ENCODE results near the gene PREX1.

The PREX1 gene

DNA sequence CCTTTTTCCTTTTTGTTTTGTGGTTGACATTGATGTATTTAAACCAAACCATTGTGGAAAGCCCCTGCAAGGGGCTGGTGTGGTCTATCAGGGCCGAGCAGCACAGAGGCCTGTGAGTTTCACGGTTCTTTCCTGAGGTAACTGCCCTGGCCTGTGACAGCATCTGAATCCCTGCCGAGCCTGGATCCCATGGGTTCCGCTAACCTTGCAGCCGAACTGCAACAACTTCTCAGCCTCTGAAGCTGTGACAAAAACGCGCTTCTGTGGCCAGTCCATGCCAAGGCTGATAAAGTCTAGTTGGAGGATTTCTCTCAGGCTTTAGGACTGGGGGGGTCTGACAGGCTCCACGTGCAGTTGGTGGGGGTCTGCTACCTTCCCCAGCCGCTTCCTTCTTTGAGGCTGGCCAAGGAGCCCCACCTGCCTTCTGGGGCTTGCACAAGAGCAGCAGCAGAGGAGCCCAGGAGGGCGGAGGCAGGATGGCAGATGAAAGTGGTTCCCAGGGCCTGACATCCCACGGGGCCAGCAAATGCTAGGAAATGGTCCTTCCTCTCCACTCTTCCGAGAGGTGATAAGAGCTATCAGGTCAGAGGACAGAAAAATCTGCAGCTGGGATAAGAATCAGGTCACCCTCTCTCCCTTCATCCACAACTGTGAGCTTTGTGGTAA lies 150.9 kb downstream of the PREX1 start:
- no peak for ATAC-seq
- TF ChIP-seq SNAI2 (CRISPR knock-in tag; IDR thresholded peaks at IDR 0.05) = no peak

DNA sequence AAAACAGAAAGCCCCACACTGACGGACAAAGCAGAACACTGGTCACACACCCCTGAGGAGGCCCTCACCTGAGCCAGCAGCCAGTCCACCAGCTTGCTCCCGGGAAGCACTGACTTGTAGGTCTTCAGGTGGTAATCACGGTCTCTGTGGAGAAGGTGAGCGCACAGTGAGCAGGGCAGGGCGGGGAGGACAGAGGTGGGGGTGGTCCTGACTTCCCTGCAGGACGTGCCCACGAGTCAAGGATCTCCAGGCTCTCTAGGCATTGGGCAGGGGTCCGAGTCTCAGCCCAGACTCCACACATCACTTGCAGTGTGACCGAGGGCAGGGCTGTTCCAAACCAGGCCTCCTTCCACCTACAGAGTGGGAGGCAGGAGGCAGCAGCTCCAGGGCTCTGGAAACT lies 151.7 kb downstream of the PREX1 start:
- ATAC-seq = no peak
- no peak for TF ChIP-seq ZFP30 (CRISPR knock-in tag; IDR thresholded peaks at IDR 0.05)
- TF ChIP-seq ZNF8 (CRISPR knock-in tag; IDR thresholded peaks at IDR 0.05) = no peak
- TF ChIP-seq, protein P1, sequence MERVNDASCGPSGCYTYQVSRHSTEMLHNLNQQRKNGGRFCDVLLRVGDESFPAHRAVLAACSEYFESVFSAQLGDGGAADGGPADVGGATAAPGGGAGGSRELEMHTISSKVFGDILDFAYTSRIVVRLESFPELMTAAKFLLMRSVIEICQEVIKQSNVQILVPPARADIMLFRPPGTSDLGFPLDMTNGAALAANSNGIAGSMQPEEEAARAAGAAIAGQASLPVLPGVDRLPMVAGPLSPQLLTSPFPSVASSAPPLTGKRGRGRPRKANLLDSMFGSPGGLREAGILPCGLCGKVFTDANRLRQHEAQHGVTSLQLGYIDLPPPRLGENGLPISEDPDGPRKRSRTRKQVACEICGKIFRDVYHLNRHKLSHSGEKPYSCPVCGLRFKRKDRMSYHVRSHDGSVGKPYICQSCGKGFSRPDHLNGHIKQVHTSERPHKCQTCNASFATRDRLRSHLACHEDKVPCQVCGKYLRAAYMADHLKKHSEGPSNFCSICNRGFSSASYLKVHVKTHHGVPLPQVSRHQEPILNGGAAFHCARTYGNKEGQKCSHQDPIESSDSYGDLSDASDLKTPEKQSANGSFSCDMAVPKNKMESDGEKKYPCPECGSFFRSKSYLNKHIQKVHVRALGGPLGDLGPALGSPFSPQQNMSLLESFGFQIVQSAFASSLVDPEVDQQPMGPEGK (CRISPR knock-in tag; IDR thresholded peaks at IDR 0.05; ENCODE audit: borderline replicate concordance) = no peak
- TF ChIP-seq ZC3H10 (CRISPR knock-in tag; IDR thresholded peaks at IDR 0.05) = no peak
- no peak for TF ChIP-seq CSDC2 (CRISPR knock-in tag; IDR thresholded peaks at IDR 0.05)
- no peak for TF ChIP-seq ARNTL (CRISPR knock-in tag; IDR thresholded peaks at IDR 0.05; ENCODE audit: borderline replicate concordance, low read depth)
- TF ChIP-seq SNAI2 (CRISPR knock-in tag; IDR thresholded peaks at IDR 0.05) = no peak
- TF ChIP-seq ISL1 (CRISPR knock-in tag; IDR thresholded peaks at IDR 0.05) = no peak

DNA sequence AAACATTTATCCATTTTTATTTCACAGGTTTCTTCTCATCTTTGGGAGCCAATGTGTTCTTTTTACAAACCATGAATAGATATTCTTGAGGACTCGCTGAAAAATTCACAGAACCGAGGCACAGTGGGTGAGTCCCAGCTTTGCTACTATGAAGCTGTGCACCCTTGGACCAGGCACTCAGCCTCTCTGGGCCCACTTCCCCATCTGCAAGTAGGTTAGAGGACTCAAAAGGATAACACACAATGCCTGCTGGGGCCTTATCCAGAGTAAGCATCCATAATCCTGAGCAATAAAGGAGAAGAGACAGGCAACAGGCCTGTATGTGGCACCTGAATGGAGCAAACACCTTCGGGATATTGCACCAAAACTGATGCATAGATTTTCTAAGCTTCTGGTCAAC lies 153.3 kb downstream of the PREX1 start:
- ATAC-seq = no peak
- TF ChIP-seq, protein P2, sequence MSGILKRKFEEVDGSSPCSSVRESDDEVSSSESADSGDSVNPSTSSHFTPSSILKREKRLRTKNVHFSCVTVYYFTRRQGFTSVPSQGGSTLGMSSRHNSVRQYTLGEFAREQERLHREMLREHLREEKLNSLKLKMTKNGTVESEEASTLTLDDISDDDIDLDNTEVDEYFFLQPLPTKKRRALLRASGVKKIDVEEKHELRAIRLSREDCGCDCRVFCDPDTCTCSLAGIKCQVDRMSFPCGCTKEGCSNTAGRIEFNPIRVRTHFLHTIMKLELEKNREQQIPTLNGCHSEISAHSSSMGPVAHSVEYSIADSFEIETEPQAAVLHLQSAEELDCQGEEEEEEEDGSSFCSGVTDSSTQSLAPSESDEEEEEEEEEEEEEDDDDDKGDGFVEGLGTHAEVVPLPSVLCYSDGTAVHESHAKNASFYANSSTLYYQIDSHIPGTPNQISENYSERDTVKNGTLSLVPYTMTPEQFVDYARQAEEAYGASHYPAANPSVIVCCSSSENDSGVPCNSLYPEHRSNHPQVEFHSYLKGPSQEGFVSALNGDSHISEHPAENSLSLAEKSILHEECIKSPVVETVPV (CRISPR knock-in tag; IDR thresholded peaks at IDR 0.05) = no peak

DNA sequence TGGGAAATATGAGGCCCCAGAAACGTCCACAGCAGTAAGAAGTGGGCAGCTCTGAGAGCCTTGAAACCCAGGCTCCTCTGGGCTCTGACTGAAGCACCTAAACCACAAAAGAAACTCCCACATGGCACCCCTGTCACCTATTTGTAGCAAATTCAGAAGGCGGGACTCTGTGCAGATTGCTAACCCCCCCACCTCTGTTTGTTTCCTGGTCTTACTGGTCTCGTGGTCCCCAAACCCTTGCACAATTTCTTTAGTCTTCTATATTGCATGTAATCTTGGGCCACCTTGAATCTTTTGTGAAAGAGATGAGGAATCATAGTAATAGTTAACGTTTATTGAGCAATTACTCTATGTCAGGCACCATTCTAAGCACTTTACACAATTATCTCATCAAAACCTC lies 154.3 kb downstream of the PREX1 start:
- no peak for ATAC-seq
- TF ChIP-seq PPARA (CRISPR knock-in tag; IDR thresholded peaks at IDR 0.05; ENCODE audit: borderline replicate concordance) (no peak), OSR1 (CRISPR knock-in tag; IDR thresholded peaks at IDR 0.05) (no peak), TOX (CRISPR knock-in tag; IDR thresholded peaks at IDR 0.05; ENCODE audit: borderline replicate concordance) (no peak), ESRRG (CRISPR knock-in tag; IDR thresholded peaks at IDR 0.05) (no peak), ZC3H10 (CRISPR knock-in tag; IDR thresholded peaks at IDR 0.05) (no peak), BACH2 (CRISPR knock-in tag; IDR thresholded peaks at IDR 0.05; ENCODE audit: borderline replicate concordance) (no peak), ZNF8 (CRISPR knock-in tag; IDR thresholded peaks at IDR 0.05) (no peak), ZFP30 (CRISPR knock-in tag; IDR thresholded peaks at IDR 0.05) (no peak)
- TF ChIP-seq, protein P3, sequence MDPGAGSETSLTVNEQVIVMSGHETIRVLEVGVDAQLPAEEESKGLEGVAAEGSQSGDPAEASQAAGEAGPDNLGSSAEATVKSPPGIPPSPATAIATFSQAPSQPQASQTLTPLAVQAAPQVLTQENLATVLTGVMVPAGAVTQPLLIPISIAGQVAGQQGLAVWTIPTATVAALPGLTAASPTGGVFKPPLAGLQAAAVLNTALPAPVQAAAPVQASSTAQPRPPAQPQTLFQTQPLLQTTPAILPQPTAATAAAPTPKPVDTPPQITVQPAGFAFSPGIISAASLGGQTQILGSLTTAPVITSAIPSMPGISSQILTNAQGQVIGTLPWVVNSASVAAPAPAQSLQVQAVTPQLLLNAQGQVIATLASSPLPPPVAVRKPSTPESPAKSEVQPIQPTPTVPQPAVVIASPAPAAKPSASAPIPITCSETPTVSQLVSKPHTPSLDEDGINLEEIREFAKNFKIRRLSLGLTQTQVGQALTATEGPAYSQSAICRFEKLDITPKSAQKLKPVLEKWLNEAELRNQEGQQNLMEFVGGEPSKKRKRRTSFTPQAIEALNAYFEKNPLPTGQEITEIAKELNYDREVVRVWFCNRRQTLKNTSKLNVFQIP (CRISPR knock-in tag; IDR thresholded peaks at IDR 0.05; ENCODE audit: borderline replicate concordance, low read depth) = no peak
- TF ChIP-seq, protein P4, sequence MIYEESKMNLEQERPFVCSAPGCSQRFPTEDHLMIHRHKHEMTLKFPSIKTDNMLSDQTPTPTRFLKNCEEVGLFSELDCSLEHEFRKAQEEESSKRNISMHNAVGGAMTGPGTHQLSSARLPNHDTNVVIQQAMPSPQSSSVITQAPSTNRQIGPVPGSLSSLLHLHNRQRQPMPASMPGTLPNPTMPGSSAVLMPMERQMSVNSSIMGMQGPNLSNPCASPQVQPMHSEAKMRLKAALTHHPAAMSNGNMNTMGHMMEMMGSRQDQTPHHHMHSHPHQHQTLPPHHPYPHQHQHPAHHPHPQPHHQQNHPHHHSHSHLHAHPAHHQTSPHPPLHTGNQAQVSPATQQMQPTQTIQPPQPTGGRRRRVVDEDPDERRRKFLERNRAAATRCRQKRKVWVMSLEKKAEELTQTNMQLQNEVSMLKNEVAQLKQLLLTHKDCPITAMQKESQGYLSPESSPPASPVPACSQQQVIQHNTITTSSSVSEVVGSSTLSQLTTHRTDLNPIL (CRISPR knock-in tag; IDR thresholded peaks at IDR 0.05; ENCODE audit: low read depth) = no peak

DNA sequence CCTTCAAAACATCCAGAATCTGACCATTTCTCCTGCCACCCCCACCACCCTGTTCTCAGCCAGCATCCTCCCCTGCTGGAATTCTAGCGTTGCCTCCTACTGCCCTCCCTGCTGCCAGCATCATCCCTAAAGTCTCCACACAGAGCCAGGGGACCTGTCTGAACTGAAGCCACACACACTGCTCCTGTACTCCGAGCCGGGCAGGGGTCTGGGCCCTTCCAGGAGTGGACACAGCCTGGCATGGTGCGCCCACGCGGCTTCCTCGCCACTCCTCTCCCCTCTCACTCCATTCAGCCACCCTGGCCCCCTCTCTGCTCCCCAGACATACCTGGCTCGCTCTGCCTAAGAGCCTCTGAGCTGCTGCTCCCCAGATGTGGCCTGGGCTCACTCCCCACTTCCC lies 155.5 kb downstream of the PREX1 start:
- no peak for ATAC-seq
- TF ChIP-seq, protein P2 (CRISPR knock-in tag; IDR thresholded peaks at IDR 0.05) = no peak
- TF ChIP-seq ZFP30 (CRISPR knock-in tag; IDR thresholded peaks at IDR 0.05) (no peak), TOX (CRISPR knock-in tag; IDR thresholded peaks at IDR 0.05; ENCODE audit: borderline replicate concordance) (no peak), BACH2 (CRISPR knock-in tag; IDR thresholded peaks at IDR 0.05; ENCODE audit: borderline replicate concordance) (no peak), ZC3H10 (CRISPR knock-in tag; IDR thresholded peaks at IDR 0.05) (no peak), SNAI2 (CRISPR knock-in tag; IDR thresholded peaks at IDR 0.05) (no peak), ZNF8 (CRISPR knock-in tag; IDR thresholded peaks at IDR 0.05) (no peak)
- TF ChIP-seq, protein P1 (CRISPR knock-in tag; IDR thresholded peaks at IDR 0.05; ENCODE audit: borderline replicate concordance) = no peak
- TF ChIP-seq, protein P3 (CRISPR knock-in tag; IDR thresholded peaks at IDR 0.05; ENCODE audit: borderline replicate concordance, low read depth) = no peak
- TF ChIP-seq, protein P5, sequence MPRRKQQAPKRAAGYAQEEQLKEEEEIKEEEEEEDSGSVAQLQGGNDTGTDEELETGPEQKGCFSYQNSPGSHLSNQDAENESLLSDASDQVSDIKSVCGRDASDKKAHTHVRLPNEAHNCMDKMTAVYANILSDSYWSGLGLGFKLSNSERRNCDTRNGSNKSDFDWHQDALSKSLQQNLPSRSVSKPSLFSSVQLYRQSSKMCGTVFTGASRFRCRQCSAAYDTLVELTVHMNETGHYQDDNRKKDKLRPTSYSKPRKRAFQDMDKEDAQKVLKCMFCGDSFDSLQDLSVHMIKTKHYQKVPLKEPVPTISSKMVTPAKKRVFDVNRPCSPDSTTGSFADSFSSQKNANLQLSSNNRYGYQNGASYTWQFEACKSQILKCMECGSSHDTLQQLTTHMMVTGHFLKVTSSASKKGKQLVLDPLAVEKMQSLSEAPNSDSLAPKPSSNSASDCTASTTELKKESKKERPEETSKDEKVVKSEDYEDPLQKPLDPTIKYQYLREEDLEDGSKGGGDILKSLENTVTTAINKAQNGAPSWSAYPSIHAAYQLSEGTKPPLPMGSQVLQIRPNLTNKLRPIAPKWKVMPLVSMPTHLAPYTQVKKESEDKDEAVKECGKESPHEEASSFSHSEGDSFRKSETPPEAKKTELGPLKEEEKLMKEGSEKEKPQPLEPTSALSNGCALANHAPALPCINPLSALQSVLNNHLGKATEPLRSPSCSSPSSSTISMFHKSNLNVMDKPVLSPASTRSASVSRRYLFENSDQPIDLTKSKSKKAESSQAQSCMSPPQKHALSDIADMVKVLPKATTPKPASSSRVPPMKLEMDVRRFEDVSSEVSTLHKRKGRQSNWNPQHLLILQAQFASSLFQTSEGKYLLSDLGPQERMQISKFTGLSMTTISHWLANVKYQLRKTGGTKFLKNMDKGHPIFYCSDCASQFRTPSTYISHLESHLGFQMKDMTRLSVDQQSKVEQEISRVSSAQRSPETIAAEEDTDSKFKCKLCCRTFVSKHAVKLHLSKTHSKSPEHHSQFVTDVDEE (CRISPR knock-in tag; IDR thresholded peaks at IDR 0.05) = no peak
